Thoracic aorta (tissue), 2 donors: ENCODE data around the gene IQCH. TPM values are rescaled to one million over a fixed set of nuclear protein-coding genes. Genes with fewer than 3 reads are reported as not detected.
"Not testable (repeated sequence)": the region's sequence is repeated elsewhere in the genome, so short reads cannot be mapped to it uniquely, and the experiment has no call there.

Experiments used
- ATAC-seq: fragments of 150-250 bp; one replicate; pipeline ENCODE4 v1.8.0; 2017; ENCODE audit warnings: low read depth; ENCODE audit not compliant: insufficient number of reproducible peaks, low FRiP score
- DNase-seq: peaks from one replicate; pipeline ENCODE4 v3.0.0-alpha.2; 2020; ENCODE audit warnings: low spot score
- H3K27ac ChIP-seq, 2 donors: fragments of 200-600 bp; sonication (generic); 1 replicate in 1 of 2; 2 replicates in 1 of 2; pipeline ENCODE4 v1.5.1; 2016; ENCODE audit warnings: mild to moderate bottlenecking in 2 of 2, moderate library complexity in 2 of 2
- H3K27me3 ChIP-seq: fragments of 200-600 bp; sonication (generic); replicated peaks from 2 replicates; pipeline ENCODE4 v1.6.0; 2016; ENCODE audit warnings: mild to moderate bottlenecking; ENCODE audit not compliant: insufficient read depth
- H3K36me3 ChIP-seq: fragments of 200-600 bp; sonication (generic); one replicate; pipeline ENCODE4 v1.5.1; 2016
- H3K4me1 ChIP-seq, 2 donors: fragments of 200-600 bp; sonication (generic); 1 replicate in 1 of 2; 2 replicates in 1 of 2; pipeline versions ENCODE4 v1.5.1 to v1.6.0; 2016; ENCODE audit warnings: low read depth in 2 of 2, mild to moderate bottlenecking in 1 of 2; ENCODE audit not compliant: control insufficient read depth in 1 of 2
- H3K4me3 ChIP-seq: fragments of 200-600 bp; sonication (generic); 2 replicates; pipeline ENCODE4 v1.5.1; 2016; ENCODE audit warnings: mild to moderate bottlenecking
- H3K9me3 ChIP-seq: fragments of 200-600 bp; sonication (generic); 2 replicates; pipeline ENCODE4 v1.5.1; 2016
- total RNA-seq, 2 donors: library from RNA; depleted of rRNA; stranded (reverse); fragments of >200 nt; gene quantifications; one replicate each; pipeline versions ENCODE4 v1.1.0 to v1.2.3, GENCODE V29; 2016
- TF ChIP-seq, protein P1 (sequence below): fragments of 200-600 bp; sonication (generic); IDR thresholded peaks from one replicate; pipeline ENCODE4 v1.5.1; 2019; ENCODE audit warnings: antibody characterized with exemption

IQCH gene
- total RNA-seq, 2 donors from 2014 or later: 0.14 to 2.3 TPM

DNA sequence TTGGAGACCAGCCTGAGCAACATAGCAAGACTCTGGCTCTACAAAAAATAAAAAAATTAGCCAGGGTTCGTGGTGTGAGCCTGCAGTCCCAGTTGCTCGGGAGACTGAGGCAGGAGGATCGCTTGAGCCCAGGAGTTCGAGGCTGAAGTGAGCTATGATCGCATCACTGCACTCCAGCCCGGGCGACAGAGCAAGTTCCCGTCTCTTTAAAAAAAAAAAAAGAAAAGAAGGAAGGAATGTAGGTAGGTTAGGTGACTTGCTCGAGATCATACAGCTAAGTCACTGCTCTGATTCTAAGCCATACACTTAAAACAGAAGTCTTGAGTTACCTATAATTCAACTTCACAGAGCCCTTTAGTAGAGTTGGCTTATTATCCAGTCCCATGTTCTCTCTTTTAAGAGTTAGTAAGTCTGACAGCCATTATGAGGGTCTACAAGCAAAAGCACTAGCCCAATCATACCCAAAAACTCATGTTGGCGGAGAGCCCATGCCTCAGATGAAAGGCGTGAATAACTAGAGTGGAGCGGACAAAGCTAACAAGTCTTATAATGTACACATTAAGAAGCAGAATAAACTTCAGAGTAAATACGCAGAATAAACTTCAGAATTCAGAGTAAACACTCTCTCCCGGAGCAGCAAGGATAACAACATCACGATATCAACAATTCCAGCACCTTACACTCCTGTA lies 893 bp upstream of the IQCH start:
- TF ChIP-seq, protein P1, sequence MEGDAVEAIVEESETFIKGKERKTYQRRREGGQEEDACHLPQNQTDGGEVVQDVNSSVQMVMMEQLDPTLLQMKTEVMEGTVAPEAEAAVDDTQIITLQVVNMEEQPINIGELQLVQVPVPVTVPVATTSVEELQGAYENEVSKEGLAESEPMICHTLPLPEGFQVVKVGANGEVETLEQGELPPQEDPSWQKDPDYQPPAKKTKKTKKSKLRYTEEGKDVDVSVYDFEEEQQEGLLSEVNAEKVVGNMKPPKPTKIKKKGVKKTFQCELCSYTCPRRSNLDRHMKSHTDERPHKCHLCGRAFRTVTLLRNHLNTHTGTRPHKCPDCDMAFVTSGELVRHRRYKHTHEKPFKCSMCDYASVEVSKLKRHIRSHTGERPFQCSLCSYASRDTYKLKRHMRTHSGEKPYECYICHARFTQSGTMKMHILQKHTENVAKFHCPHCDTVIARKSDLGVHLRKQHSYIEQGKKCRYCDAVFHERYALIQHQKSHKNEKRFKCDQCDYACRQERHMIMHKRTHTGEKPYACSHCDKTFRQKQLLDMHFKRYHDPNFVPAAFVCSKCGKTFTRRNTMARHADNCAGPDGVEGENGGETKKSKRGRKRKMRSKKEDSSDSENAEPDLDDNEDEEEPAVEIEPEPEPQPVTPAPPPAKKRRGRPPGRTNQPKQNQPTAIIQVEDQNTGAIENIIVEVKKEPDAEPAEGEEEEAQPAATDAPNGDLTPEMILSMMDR: no peak
- ATAC-seq: no peak
- no peaks in the 10 kb centered on the region for H3K36me3 ChIP-seq
- H3K4me1 ChIP-seq: peaks cover 5 to 13% of the 10 kb centered on the region in 2 donors
- peak overlapping the region; percentile 76 for H3K4me3 ChIP-seq
- H3K9me3 ChIP-seq: no peaks in the 10 kb centered on the region
- H3K27me3 ChIP-seq: no peaks in the 10 kb centered on the region
- DNase-seq: no peak
- H3K27ac ChIP-seq: peak overlapping the region; percentile 81 to 98

DNA sequence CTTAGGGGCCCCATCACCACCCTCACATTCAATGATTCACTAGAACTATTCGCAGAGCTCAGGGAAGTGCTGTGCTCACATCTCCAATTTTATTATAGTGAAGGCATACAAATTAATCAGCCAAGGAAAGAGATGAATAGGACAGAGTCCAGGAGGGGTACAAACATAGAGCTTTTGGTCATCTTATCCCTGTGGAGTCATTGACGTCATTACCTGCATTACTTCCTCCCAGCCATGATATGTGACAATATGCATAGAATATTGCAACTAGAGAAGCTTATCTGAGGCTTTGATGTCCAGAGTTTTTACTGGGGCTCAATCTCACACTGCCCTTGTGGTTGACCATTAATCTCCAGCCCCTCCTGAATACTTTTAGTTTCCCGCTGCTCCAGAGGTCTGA lies 1.5 kb downstream of the IQCH start:
- TF ChIP-seq, protein P1: no peak
- Histone ChIP-seq H3K27ac (no peak overlapping the region), H3K9me3 (no peaks in the 10 kb centered on the region), H3K4me3 (no peak overlapping the region), H3K27me3 (no peaks in the 10 kb centered on the region), H3K4me1 (peaks cover 5 to 13% of the 10 kb centered on the region in 2 donors), H3K36me3 (no peaks in the 10 kb centered on the region)
- no peak for ATAC-seq
- no peak for DNase-seq

DNA sequence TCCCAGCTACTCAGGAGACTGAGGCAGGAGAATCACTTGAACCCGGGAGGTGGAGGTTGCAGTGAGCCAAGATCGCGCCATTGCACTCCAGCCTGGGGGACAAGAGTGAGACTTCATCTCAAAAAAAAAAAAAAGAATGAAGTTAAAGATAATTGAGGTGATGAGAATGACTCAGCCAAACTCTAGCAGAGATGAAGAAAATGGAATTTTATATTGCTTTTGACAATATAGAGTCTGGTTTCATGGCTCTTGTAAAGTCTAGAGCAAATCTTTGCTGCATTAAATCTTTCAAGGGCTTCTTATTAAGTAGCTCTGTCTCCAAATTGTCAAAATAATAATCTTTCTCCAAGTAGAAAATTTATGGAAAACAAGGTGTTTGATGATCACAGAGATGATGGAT lies 3.8 kb downstream of the IQCH start:
- not testable (repeated sequence) for H3K27ac ChIP-seq, H3K9me3 ChIP-seq, DNase-seq, H3K4me1 ChIP-seq, H3K4me3 ChIP-seq, H3K27me3 ChIP-seq, ATAC-seq, H3K36me3 ChIP-seq

DNA sequence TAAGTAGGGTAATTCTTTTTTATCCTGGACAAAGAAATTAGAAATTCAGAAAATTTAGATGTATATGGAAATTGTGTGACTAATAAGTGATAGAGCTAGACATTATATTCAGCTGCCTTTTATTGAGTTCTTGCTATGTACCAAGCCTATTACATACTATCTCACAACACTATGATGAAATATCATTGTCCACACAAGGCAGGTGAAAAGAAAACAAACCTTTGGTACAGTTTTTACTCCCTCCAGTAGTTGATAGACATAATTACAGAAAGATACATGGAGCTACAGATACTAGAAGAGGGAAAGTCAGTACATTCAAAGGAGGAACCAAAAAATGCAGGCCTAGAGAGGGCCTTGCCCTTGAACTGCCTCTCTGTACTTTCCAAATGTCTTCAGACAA lies 4.8 kb downstream of the IQCH start:
- Histone ChIP-seq H3K27ac (no peak overlapping the region), H3K4me3 (no peak overlapping the region), H3K27me3 (no peaks in the 10 kb centered on the region), H3K36me3 (no peaks in the 10 kb centered on the region), H3K4me1 (no peaks in the 10 kb centered on the region), H3K9me3 (no peaks in the 10 kb centered on the region)
- TF ChIP-seq, protein P1: no peak
- ATAC-seq: no peak
- no peak for DNase-seq

DNA sequence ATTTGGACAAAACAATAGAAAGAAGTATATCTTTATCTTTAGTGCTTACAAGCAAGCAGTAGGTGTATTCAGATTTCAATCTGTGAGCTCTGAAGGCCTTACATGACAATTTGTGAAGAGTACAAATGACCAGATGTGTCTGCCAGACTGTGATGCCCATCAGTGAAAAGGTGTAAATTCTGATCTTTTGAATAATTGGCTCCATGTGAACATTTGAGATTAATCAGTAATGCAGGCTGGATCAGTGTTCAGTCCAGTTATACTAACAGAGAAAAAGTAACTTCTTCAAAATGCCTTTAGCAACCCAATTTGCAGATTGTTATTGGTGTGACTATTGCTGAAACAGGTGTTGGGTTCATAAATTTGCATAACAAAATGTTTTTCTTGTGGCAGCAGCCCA lies 5.2 kb downstream of the IQCH start:
- Histone ChIP-seq H3K36me3 (no peaks in the 10 kb centered on the region), H3K4me1 (no peaks in the 10 kb centered on the region)
- TF ChIP-seq, protein P1: no peak

DNA sequence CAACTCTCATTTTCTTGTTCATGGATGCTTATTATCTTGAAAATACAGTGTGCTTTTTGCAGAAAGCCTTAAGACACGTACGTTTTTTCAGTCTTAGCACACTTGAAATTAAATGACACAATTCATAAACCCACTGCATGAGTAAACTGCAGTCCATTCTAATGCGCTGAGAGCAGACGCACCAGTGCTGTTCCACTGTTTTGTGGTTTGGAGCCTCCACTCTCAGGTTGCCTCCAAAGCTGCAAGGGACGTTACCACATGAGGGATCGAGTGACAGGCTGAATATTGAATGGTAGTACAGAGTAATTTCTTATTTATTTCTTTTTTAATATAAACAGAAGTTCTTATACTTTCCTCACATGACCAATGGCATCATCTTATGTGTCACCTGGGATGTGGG lies 12.3 kb downstream of the IQCH start:
- ATAC-seq (no peak), DNase-seq (no peak)
- TF ChIP-seq, protein P1: no peak
- no peaks in the 10 kb centered on the region for H3K36me3 ChIP-seq
- H3K4me3 ChIP-seq: no peak overlapping the region
- H3K9me3 ChIP-seq: no peaks in the 10 kb centered on the region
- no peaks in the 10 kb centered on the region for H3K27me3 ChIP-seq
- no peaks in the 10 kb centered on the region for H3K4me1 ChIP-seq
- no peak overlapping the region for H3K27ac ChIP-seq

More for the DNA sequence above, 5.2 kb downstream of the IQCH start:
- Histone ChIP-seq H3K27ac (no peak overlapping the region), H3K27me3 (no peaks in the 10 kb centered on the region), H3K9me3 (no peaks in the 10 kb centered on the region), H3K4me3 (no peak overlapping the region)
- ATAC-seq (no peak), DNase-seq (no peak)
